Measurements from ENCODE around the gene ANKEF1. TPM values are rescaled to one million over a fixed set of nuclear protein-coding genes. Genes with fewer than 3 reads are reported as not detected.
"Not testable (repeated sequence)": the region's sequence is repeated elsewhere in the genome, so short reads cannot be mapped to it uniquely, and the experiment has no call there.

Gene ANKEF1
- total RNA-seq (2014; rRNA removed; shearing (Covaris generic)) = 9.7 and 11.4 TPM in 2 replicates

- peak; percentile 82 for DNase-seq (ENCODE audit: low read depth)
Observed at GRCh38 chr20:10034717-10035571, at the start of gene ANKEF1. Gene ANKEF1 (plus strand): TSS chr20:10034987. CDS start chr20:10038302, 3,315 bp downstream.

DNA sequence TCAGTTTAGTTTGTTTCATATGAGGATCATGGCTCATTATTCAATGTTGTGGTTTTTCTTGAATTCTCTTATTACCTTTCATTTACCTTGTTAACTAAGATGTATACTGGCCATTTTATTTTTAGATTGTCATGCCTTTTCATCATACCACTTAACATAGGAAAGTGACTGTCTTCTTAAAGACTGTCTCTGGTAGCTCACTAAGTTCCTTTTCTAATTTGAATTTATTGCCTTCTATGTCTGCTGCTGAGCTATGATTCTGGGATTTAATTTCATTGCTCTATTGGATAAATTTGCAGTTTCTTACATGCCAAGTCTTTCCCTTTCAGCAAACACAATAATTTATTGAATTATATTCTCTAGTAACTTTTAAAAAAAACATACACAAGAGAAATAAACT, 49.5 kb upstream of the ANKEF1 start:
- DNase-seq (ENCODE audit: low read depth) = no peak

GRCh38 chr20:9985773-9986172, 49.0 kb upstream of the ANKEF1 start:
- DNase-seq (ENCODE audit: low read depth) = no peak

DNA sequence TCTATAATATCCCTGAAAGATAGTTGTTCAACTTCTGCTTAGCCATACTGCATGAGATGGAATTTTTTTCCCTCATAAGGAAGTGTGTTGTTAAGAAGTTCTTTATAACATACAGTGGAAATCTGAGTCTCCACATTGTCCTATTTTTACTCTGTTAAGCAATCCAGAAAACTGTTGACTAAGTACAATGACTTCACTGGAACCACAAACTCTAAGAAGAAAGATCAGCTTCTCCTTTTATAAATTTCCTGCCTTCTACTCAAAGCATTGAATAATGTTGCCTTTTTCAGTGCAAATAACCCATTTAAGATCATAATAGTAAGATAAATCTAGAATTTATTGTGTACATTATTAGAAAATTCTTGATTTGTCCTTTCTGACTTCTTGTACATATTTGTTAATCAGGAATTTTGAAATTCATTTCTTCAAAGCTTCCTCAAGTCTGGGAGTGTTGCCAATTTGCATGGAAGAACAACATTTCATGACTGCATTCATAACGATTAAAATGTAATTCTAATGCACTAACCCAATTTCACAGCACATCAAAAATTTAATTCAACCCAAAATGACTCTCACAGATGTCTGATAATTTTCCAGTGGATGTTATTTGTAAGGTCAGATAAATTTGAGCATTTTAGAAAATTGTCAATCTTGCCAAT, 45.6 kb upstream of the ANKEF1 start:
- peak; percentile 64 for DNase-seq (ENCODE audit: low read depth)

- DNase-seq (ENCODE audit: low read depth) = no peak
Observed at GRCh38 chr20:9993137-9993536, 41.6 kb upstream of the ANKEF1 start.

DNA sequence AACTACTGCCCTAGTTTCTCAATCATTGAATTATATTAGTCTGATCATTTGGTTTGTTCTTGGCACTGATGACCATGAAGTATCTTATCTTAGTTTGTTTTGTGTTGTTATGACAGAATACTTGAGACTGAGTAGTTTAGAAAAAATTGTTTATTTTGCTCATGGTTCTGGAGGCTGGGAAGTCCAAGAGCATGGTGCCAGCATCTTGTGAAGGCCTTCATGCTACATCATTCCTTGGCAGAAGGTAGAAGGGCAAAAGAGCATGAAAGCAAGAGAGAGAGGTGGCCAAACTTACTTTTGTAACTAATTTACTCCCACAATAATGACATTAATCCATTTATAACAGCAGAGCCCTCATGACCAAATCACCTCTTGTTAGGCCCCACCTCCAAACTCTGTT, 40.1 kb upstream of the ANKEF1 start:
- DNase-seq (ENCODE audit: low read depth) = no peak

DNA sequence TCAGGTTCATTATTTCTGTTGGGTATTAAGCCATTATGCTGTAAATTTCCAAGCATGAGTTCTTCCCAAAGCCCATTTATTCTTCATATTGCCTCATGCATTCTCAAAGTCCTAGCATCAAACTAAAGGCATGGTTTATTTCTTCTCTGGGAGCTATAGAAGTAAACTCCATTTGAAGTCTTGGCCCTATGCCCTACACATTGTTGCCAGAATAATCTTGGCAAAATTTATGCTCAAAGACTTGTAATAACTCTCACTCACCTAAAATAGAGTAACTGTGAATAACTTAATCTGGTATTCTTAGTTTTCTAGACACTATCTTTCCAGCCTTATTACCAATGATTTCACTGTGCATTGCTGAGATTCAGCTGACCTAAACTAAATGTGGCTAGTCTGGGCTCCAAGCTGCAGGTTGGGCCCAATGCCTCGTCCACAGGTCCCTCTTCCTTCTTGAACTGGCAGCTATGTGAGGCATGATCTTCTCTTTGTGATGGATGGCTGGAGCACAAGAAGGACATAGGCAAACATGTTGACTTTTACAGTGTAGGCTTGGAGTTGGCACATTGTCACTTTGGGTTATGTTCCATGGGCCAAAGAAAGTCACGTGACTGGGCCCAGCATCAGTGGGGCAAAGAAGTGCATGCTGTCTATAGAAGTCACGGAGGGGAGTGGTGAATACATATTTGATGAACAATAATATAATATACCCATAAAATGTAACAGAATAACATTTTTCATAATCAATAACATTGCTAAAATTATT, 39.1 kb upstream of the ANKEF1 start:
- DNase-seq (ENCODE audit: low read depth) = no peak

GRCh38 chr20:9996944-9997343, 37.8 kb upstream of the ANKEF1 start:
- no peak for DNase-seq (ENCODE audit: low read depth)

DNA sequence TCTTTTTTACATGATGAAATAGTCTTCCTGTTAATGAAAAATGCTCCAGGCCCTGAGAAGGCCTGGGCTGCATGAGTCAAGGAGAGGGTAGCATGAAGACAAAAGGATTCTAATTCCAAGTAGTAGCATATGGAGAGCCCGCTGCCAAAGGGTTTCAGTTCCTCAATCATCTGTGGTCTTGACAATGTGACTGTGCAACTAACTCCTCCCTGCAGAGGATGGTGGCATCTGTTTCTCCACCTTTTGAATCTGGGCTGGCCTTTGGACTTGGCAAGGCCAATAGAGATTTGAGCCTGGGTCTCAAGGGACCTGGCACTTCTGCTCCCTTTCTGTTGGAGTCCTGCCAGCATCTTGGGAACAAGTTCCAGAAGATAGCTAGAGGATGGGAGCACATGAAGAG, 35.1 kb upstream of the ANKEF1 start:
- DNase-seq (ENCODE audit: low read depth) = peak; percentile 43

DNA sequence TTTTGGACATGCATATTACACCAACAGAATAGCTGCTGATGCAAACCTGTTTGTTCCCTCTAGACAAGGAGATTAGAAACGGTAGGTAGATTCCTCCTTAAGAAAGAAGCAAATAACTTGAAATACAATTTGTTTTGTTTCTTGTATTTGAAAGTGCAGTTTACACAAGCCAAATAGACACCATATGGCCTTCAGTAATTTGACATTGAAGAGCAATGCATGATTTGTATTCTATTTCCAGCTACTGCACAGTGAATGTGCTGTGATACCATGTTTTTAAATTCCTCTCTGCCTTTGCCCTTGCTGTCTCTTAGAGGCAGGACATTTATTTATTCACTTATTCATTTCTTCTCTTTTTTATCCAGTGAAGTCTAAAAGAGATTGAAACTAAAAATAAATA, 31.9 kb upstream of the ANKEF1 start:
- DNase-seq (ENCODE audit: low read depth) = no peak

DNA sequence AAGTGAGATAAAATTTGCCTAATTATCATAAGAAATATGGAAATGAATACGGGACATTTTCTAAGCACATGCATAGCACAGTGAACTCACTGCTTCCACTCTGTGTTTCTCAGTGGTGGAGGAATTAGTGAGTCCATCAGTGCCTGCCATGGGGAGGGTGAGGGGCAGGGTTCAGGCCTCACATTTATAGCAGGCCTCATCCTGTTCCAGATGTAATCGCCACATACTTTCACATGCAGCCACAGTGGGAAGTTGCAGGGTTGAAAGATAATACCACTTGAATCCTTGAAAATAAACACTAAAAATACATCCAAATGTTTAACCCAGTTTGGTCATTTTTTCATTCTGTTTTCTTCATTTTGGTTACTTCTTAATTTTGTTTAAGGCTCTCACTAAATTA, 29.9 kb upstream of the ANKEF1 start:
- DNase-seq (ENCODE audit: low read depth) = no peak

DNA sequence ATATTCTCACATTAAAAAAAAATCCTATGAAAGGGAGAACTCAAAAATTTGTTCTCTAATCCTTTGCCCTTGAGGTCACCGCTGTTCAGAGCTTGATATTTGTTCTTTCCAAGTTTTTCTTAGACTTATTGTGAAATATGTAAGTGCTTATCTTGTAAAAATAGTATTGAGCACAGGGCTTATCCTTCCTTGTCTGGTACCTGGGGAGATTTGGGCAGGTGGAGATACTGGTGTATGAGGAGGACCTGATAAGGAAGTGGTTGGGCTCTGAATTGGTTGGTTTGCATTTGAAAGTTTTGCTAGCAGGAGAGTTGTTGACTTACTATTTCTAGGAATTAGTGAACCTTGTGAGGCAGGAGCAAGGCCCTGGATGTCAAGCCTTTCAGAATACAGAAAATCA, 28.9 kb upstream of the ANKEF1 start:
- no peak for DNase-seq (ENCODE audit: low read depth)

- no peak for DNase-seq (ENCODE audit: low read depth)
Observed at GRCh38 chr20:10006447-10007090, 28.2 kb upstream of the ANKEF1 start.

GRCh38 chr20:10007158-10007557, 27.6 kb upstream of the ANKEF1 start:
- DNase-seq (ENCODE audit: low read depth) = no peak

DNA sequence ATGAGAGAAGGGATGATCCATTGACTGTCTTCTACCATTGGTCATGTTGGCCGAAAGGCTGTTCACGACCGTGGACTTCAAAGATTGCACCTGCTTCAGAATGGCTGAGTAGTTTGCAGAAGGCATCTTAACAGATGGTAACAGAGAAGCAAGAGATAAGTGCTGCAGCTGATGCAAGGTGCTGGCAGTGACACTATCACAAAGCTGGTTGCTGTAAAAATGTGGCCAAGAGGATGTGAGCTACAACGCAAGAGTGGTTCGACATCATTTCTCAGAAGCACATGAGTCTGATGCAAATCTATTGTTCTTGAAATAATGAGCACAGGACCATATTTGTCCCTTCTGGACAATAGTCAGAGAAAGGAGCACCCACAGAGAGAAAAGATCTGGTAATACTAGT, 27.0 kb upstream of the ANKEF1 start:
- DNase-seq (ENCODE audit: low read depth) = no peak

DNA sequence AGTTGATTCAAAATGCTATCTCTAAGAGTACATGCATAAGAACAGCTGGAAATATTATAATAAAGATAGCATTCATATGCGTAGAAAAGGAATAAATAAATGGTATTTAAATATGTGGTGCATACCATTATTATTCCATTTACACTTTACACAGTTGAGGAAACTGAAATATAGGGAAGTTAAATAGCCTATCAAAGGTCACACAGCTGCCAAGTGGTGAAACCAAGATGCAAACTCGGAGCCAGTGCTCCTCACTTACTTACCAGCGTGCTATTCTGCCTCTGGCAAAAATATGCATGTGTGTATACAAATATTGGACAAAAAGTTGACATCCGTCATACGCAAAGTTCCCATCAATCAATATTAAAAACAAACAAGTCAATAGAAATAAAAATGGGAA, 22.3 kb upstream of the ANKEF1 start:
- no peak for DNase-seq (ENCODE audit: low read depth)

DNA sequence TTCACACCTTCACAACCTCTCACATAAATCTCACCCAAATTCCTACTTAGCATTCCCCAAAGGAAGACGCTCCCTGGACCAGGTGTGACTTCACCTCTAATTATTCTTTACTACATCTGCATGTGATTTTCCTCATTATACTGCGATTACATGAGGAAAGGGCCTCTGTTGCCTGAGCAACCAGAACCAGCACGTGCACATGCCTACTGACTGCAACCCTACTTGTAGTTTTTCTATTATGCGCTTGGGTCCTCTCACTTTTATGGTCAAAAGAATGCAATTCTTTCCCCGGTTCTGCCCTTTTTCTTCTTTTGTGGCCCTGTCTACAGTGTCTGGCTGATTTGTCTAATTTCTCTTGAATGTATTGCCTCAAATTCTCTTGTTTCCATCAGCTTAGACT, 20.4 kb upstream of the ANKEF1 start:
- DNase-seq (ENCODE audit: low read depth) = no peak

DNA sequence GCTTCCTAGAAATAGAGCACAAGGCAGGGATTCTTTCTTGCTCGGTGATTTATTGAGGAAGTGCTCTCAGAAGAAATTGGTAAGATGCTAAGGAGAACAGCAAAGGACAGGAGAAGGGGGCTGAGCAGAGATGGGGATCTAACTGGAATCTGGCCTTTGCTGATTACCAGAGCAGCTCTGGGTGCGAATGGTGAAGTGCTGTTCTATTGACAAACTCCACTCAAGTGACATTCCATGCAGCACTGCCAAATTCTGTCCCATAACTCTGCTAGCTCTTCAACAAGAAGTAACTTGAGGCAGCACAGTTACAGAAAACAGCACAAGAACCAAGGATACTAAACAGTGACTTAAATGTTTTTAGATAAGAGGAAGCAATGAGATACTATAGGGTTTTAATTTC, 13.8 kb upstream of the ANKEF1 start:
- DNase-seq (ENCODE audit: low read depth) = no peak

DNA sequence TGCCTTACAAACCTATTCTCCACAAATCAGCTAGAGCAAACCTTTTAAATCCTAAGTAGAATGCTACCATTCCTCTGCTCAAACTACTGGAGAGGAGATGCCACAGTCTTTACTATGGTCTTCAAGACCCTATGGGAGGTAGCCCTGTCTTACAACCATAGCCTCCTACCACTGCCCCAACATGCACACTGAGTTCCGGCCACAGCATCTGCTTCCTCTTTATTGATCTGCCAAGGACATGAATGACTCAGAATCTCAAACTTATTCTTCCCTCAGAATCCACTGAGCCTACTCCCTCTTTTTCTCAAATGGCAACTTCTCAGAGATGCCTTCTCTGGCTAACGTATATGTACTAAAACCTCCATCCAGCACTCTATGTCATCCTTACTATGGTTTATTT, 12.2 kb upstream of the ANKEF1 start:
- no peak for DNase-seq (ENCODE audit: low read depth)

DNA sequence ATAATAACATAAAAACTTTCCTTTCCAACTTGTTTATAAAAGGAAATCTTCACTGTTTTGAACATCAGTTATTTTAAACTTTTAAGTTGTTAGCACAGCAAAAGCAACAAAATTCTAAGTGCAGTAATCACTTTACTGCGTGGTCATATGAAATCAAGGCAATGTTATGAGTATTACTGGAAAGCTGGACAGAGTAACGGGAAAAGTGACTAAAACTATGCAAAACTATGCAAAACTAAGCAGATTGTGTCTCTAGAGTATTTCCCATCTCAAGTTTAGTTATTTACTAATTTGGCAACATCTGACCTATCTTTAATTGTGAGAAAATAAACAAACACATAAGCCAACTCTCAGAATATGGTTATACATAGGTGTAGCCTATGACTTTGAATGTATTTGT, 10.9 kb upstream of the ANKEF1 start:
- no peak for DNase-seq (ENCODE audit: low read depth)

DNA sequence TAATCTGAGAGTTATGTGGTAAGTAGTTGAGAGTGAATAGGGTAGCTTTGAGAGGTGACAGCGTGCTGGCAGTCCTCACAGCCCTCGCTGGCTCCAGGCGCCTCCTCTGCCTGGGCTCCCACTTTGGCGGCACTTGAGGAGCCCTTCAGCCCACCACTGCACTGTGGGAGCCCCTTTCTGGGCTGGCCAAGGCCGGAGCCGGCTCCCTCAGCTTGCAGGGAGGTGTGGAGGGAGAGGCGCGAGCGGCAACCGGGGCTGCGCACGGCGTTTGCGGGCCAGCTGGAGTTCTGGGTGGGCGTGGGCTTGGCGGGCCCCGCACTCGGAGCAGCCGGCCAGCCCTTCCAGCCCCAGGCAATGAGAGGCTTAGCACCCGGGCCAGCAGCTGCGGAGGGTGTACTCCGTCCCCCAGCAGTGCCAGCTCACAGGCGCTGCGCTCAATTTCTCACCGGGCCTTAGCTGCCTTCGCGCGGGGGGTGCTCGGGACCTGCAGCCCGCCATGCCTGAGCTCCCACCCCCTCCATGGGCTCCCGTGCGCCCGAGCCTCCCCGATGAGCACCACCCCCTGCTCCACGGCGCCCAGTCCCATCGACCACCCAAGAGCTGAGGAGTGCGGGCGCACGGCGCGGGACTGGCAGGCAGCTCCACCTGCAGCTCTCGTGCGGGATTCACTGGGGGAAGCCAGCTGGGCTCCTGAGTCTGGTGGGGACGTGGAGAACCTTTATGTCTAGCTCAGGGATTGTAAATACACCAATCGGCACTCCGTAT, 3.2 kb upstream of the ANKEF1 start:
- not testable (repeated sequence) for DNase-seq (ENCODE audit: low read depth)
